ENCODE data around the gene COIL.
"Not testable (repeated sequence)": the region's sequence is repeated elsewhere in the genome, so short reads cannot be mapped to it uniquely, and the experiment has no call there.

Gene COIL

GRCh38 chr17:56972111-56972730, 11.4 kb upstream of the COIL start:
- no peak for TF ChIP-seq CTCF (IDR thresholded peaks at IDR 0.05; ENCODE audit: extremely low read depth, insufficient read depth, missing control alignments)
- in situ Hi-C loops (cut with MboI; ENCODE audit: low pct_unique_long_range_greater_than_20kb, low sequenced_read_pairs, unreplicated experiment), result no loop called here
- no peak for DNase-seq (ENCODE audit: low spot score)

DNA sequence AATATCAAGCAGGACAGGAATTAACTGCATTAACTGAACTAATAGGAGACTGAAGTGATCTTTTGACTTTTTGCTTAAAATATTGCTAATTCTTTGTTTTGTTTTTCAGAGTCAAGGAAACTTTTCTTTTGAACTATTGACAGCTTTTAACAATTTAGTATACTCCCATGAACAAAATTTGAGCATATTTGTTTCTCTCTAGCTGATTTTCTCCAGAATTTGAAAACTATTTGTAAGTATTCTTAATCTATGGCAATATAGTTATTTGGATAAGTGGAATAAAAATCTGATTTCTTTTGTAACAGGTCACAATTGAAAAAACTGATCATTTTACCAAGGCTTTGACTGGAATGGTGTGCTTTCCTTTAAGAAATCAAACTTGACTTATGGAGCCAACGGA, 10.1 kb upstream of the COIL start:
- no peak for TF ChIP-seq CTCF (IDR thresholded peaks at IDR 0.05; ENCODE audit: extremely low read depth, insufficient read depth, missing control alignments)
- in situ Hi-C loops (cut with MboI; ENCODE audit: low pct_unique_long_range_greater_than_20kb, low sequenced_read_pairs, unreplicated experiment), result no loop called here
- no peak for DNase-seq (ENCODE audit: low spot score)

DNA sequence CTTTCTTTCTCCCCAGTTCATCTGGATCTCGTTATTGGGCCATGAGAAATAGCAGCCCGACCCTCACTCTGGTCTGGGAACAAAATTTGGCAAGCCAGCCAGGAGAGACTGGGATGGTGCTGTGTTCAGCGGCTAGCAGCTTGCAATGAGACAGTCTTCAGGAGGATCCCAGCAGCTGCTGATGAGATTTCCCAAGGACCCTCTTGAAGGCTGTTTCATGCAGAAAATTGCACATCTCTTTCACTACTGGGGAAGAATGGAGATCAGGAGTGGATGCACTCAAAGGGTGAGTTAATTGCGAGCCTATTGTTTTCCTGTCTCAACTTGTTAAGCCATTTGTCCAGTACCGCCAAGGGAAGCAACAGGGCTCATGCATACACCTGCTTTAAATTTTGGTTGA, 5.5 kb upstream of the COIL start:
- DNase-seq (ENCODE audit: low spot score), result no peak
- in situ Hi-C loops (cut with MboI; ENCODE audit: low pct_unique_long_range_greater_than_20kb, low sequenced_read_pairs, unreplicated experiment), result no loop called here
- TF ChIP-seq CTCF (IDR thresholded peaks at IDR 0.05; ENCODE audit: extremely low read depth, insufficient read depth, missing control alignments), result no peak

DNA sequence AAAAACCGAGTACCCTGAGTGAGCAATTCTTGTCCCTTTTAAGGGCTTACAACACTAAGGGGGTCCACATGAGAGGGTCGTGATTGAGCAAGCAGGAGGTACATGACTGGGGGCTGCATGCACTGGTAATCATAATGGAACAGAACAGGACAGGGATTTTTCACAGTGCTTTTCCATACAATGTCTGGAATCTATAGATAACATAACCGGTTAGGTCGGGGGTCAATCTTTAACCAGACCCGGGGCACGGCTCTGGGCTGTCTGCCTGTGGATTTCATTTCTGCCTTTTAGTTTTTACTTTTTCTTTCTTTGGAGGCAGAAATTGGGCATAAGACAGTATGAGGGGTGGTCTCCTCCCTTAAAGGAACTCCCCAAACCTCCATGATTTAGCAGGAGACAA, 4.8 kb upstream of the COIL start:
- in situ Hi-C loops (cut with MboI; ENCODE audit: low pct_unique_long_range_greater_than_20kb, low sequenced_read_pairs, unreplicated experiment), result not testable (repeated sequence)

DNA sequence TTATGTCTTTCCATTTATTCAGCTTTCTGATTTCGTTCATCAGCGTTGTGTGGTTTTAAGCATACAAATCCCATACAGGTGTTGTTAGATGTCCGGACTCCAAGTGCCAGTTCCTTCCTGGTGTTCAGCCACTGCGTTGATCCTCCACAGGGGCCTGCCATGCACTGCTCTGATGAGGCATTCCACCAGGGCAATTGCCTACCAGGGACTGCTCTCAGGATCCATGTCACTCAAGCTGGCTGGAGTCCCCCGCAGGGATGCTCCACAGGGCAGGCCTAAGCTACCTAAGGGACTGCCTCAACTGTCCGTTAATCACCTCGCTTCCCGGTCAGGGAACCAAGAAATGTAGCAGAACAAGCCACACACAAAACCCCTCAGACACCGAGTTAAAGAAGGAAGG, 4.4 kb upstream of the COIL start:
- in situ Hi-C loops (cut with MboI; ENCODE audit: low pct_unique_long_range_greater_than_20kb, low sequenced_read_pairs, unreplicated experiment); DNase-seq (ENCODE audit: low spot score): not testable (repeated sequence)

More for the DNA sequence above, 4.8 kb upstream of the COIL start:
- DNase-seq (ENCODE audit: low spot score), result not testable (repeated sequence)

- DNase-seq (ENCODE audit: low spot score), result no peak
- TF ChIP-seq CTCF (IDR thresholded peaks at IDR 0.05; ENCODE audit: extremely low read depth, insufficient read depth, missing control alignments), result no peak
- in situ Hi-C loops (cut with MboI; ENCODE audit: low pct_unique_long_range_greater_than_20kb, low sequenced_read_pairs, unreplicated experiment), result no loop called here
Observed at GRCh38 chr17:56956992-56957391, 3.9 kb downstream of the COIL start.

DNA sequence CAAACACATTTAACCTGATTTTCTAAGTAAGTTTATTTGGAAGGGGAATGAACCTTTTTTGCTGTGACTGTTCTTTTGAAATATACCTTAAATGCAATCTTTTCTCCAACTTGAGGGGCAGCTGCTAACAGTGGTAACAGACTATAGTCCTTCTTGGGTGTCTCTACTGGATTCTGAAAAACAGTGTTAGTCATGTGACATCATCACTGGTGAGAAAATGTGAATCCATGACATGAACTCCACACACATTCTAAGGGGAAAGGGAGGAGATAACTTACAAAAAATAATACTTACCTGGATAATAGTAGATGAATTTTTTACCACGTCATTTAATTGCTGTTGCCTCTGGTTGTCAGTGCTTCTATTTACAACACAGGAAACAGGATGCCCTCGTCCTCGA, 11.3 kb downstream of the COIL start:
- TF ChIP-seq CTCF (IDR thresholded peaks at IDR 0.05; ENCODE audit: extremely low read depth, insufficient read depth, missing control alignments), result no peak
- in situ Hi-C loops (cut with MboI; ENCODE audit: low pct_unique_long_range_greater_than_20kb, low sequenced_read_pairs, unreplicated experiment), result no loop called here

GRCh38 chr17:56948491-56948890, 12.4 kb downstream of the COIL start:
- no peak for DNase-seq (ENCODE audit: low spot score)
- TF ChIP-seq CTCF (IDR thresholded peaks at IDR 0.05; ENCODE audit: extremely low read depth, insufficient read depth, missing control alignments), result no peak
- in situ Hi-C loops (cut with MboI; ENCODE audit: low pct_unique_long_range_greater_than_20kb, low sequenced_read_pairs, unreplicated experiment), result no loop called here

More for the DNA sequence above, 11.3 kb downstream of the COIL start:
- DNase-seq (ENCODE audit: low spot score), result no peak
